DND-41 (cell line): ENCODE data around the gene BRAT1.
A peak's percentile ranks its signal among the peaks of the same experiment; 100 is the strongest.

ENCODE experiments used
- ATAC-seq: fragments of 200-7000 bp; cut with Tn5 transposase; 3 replicates; pipeline ENCODE4 v1.9.1; 2021; ENCODE audit warnings: low read depth; ENCODE audit not compliant: insufficient read depth
- DNase-seq: peaks from one replicate; pipeline ENCODE4 v3.0.0-alpha.2; 2020
- H2AFZ ChIP-seq: 2 replicates; pipeline ENCODE4 v1.6.0; 2012; ENCODE audit warnings: low read depth, low read length
- H3K27ac ChIP-seq: 2 replicates; pipeline ENCODE4 v1.5.1; 2012; ENCODE audit warnings: low read length, inconsistent platforms
- H3K27me3 ChIP-seq: fragments of 200-600 bp; sonication (generic); 2 replicates; pipeline ENCODE4 v1.6.0; 2012; ENCODE audit warnings: low read length, mild to moderate bottlenecking, inconsistent platforms; ENCODE audit not compliant: insufficient read depth, poor library complexity
- H3K36me3 ChIP-seq: 2 replicates; pipeline ENCODE4 v1.5.1; 2012; ENCODE audit warnings: low read length, inconsistent platforms; ENCODE audit not compliant: insufficient read depth
- H3K4me1 ChIP-seq: 2 replicates; pipeline ENCODE4 v1.5.1; 2012; ENCODE audit warnings: mild to moderate bottlenecking, low read length; ENCODE audit not compliant: insufficient read depth
- H3K4me2 ChIP-seq: 2 replicates; pipeline ENCODE4 v1.6.0; 2012; ENCODE audit warnings: mild to moderate bottlenecking, moderate library complexity, low read length, inconsistent platforms; ENCODE audit not compliant: insufficient read depth
- H3K4me3 ChIP-seq, 2 experiments: fragments of 200-600 bp in 1 of 2; shearing (Covaris generic) in 1 of 2; 2 replicates each; pipeline ENCODE4 v1.5.1; 2012 to 2016; ENCODE audit warnings: inconsistent platforms in 2 of 2, low read length in 2 of 2, mild to moderate bottlenecking in 2 of 2, low read depth in 1 of 2, moderate library complexity in 1 of 2
- H3K79me2 ChIP-seq: 2 replicates; pipeline ENCODE4 v1.6.0; 2012; ENCODE audit warnings: low read length, inconsistent platforms; ENCODE audit not compliant: insufficient read depth
- H3K9ac ChIP-seq: 2 replicates; pipeline ENCODE4 v1.6.0; 2012; ENCODE audit warnings: low read depth, mild to moderate bottlenecking, inconsistent platforms, low read length, moderate library complexity
- H3K9me3 ChIP-seq: 2 replicates; pipeline ENCODE4 v1.5.1; 2012; ENCODE audit warnings: low read length, moderate library complexity, mild to moderate bottlenecking, inconsistent platforms; ENCODE audit not compliant: insufficient read depth, severe bottlenecking
- H4K20me1 ChIP-seq: 2 replicates; pipeline ENCODE4 v1.6.0; 2012; ENCODE audit warnings: low read length; ENCODE audit not compliant: insufficient read depth
- EZH2 ChIP-seq: IDR thresholded peaks from 3 replicates; pipeline ENCODE4 v1.6.1; 2012; ENCODE audit warnings: borderline replicate concordance, low read depth, mild to moderate bottlenecking, moderate library complexity, low read length, inconsistent platforms; ENCODE audit not compliant: severe bottlenecking
- TF ChIP-seq, protein P1 (sequence below): IDR thresholded peaks from 2 replicates; pipeline ENCODE4 v1.5.1; 2012; ENCODE audit warnings: borderline replicate concordance, low read length, moderate library complexity, mild to moderate bottlenecking; ENCODE audit not compliant: poor library complexity, severe bottlenecking; ENCODE audit errors: extremely low read depth

Gene BRAT1

DNA sequence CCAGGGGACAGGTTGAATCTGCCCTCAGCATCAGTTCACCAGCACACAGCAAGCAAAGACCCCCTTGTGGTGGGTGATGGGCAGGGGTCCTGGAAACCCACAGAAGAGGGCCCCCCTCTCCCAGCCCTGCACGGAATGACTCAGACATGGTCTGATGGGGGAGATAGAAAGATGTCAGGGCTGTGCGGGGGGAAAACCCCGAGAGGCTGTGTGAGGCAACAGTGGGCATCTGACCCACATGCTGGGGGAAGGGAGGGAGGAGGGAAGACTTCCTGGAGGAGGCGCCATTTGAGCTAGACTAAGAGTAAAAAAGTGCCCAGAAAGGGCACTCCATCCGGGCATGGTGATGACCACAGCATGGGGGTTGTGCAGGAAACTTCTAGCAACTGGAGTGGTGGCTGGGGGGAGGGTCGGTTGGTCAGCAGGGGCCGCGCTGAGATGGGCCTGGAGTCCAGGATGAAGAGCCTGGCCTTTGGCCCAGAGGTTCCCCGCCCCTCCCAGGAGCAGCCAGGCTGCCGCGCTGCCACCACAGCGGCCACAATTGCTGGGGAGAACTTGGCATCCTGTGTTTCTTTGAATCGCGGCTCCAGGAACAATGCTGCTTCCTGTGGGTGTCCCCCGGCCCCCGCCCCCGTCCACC lies 33.3 kb downstream of the BRAT1 start:
- peaks cover 19% of the 10 kb centered on the region for H4K20me1 ChIP-seq
- no peaks in the 10 kb centered on the region for H3K79me2 ChIP-seq
- H3K36me3 ChIP-seq: no peaks in the 10 kb centered on the region
- TF ChIP-seq, protein P1, sequence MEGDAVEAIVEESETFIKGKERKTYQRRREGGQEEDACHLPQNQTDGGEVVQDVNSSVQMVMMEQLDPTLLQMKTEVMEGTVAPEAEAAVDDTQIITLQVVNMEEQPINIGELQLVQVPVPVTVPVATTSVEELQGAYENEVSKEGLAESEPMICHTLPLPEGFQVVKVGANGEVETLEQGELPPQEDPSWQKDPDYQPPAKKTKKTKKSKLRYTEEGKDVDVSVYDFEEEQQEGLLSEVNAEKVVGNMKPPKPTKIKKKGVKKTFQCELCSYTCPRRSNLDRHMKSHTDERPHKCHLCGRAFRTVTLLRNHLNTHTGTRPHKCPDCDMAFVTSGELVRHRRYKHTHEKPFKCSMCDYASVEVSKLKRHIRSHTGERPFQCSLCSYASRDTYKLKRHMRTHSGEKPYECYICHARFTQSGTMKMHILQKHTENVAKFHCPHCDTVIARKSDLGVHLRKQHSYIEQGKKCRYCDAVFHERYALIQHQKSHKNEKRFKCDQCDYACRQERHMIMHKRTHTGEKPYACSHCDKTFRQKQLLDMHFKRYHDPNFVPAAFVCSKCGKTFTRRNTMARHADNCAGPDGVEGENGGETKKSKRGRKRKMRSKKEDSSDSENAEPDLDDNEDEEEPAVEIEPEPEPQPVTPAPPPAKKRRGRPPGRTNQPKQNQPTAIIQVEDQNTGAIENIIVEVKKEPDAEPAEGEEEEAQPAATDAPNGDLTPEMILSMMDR: no peak
- TF ChIP-seq EZH2: no peak
- peak overlapping the region; percentile 53 for H3K4me2 ChIP-seq
- peaks cover 8% of the 10 kb centered on the region for H3K27me3 ChIP-seq
- peak overlapping the region in 1 of 2 experiments; percentile 6; a peak in 1 of 4 replicates for H3K4me3 ChIP-seq
- peak overlapping the region; percentile 20; the same call in 1 of the 2 replicates for H3K9ac ChIP-seq
- DNase-seq (peak; percentile 83), ATAC-seq (peak; percentile 64)
- H2AFZ ChIP-seq: no peak overlapping the region
- peaks cover 39% of the 10 kb centered on the region for H3K4me1 ChIP-seq
- H3K9me3 ChIP-seq: no peaks in the 10 kb centered on the region
- no peak overlapping the region for H3K27ac ChIP-seq

DNA sequence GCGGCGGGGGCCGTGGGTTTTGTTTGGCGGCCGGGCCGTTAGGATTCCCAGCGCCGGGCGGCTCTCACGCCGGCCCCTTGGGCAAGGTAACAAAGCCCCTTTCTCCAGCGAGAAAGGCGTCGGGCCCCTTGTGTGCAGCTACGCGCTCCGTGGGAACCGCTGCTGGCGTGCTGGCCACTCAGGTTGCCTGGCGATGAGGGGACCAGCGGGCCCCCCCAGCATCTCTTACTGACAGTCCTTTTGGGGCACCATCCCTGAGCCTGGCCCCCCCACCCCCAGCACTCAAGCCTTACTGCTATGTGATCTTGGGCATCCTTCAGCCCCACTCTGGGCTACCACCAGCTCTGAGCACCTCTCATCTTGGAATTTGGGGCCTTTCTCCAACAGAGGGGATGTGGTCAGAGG lies 34.0 kb downstream of the BRAT1 start:
- H3K4me1 ChIP-seq: peaks cover 39% of the 10 kb centered on the region
- H4K20me1 ChIP-seq: peaks cover 19% of the 10 kb centered on the region
- no peak overlapping the region for H3K4me3 ChIP-seq
- no peaks in the 10 kb centered on the region for H3K9me3 ChIP-seq
- peaks cover 8% of the 10 kb centered on the region for H3K27me3 ChIP-seq
- no peak for ATAC-seq
- no peaks in the 10 kb centered on the region for H3K79me2 ChIP-seq
- no peak for DNase-seq
- H2AFZ ChIP-seq: no peak overlapping the region
- no peaks in the 10 kb centered on the region for H3K36me3 ChIP-seq
- H3K4me2 ChIP-seq: peak overlapping the region; percentile 53
- TF ChIP-seq, protein P1: no peak
- no peak for TF ChIP-seq EZH2
- no peak overlapping the region for H3K27ac ChIP-seq
- no peak overlapping the region for H3K9ac ChIP-seq

- no peak for TF ChIP-seq EZH2
- TF ChIP-seq, protein P1: no peak
- peak overlapping the region in 1 of 2 experiments; percentile 51; a peak in 1 of 4 replicates for H3K4me3 ChIP-seq
- H3K4me1 ChIP-seq: peaks cover 39% of the 10 kb centered on the region
- H3K27me3 ChIP-seq: peaks cover 8% of the 10 kb centered on the region
- peak overlapping the region; percentile 77 for H3K4me2 ChIP-seq
- no peaks in the 10 kb centered on the region for H3K79me2 ChIP-seq
- DNase-seq (no peak), ATAC-seq (no peak)
- no peaks in the 10 kb centered on the region for H3K9me3 ChIP-seq
- H4K20me1 ChIP-seq: peaks cover 19% of the 10 kb centered on the region
- no peaks in the 10 kb centered on the region for H3K36me3 ChIP-seq
- no peak overlapping the region for H2AFZ ChIP-seq
- no peak overlapping the region for H3K27ac ChIP-seq
- H3K9ac ChIP-seq: peak overlapping the region; percentile 43; the same call in 1 of the 2 replicates
These were observed 34.5 kb downstream of the BRAT1 start for GRCh38 chr7:2520761-2521290.
